Breast epithelium (tissue), 4 donors: ENCODE data around the gene SIX5. TPM values are rescaled to one million over a fixed set of nuclear protein-coding genes. Genes with fewer than 3 reads are reported as not detected.
A peak's percentile ranks its signal among the peaks of the same experiment; 100 is the strongest.

ENCODE experiments used
- DNase-seq, 2 donors: peaks; one replicate each; pipeline ENCODE4 v3.0.0-alpha.2; 2019; ENCODE audit warnings: low spot score in 2 of 2
- H3K27ac ChIP-seq, 2 donors: fragments of 200-600 bp; sonication (generic) in 1 of 2; one replicate each; pipeline ENCODE4 v1.5.1; 2016 to 2019; ENCODE audit warnings: mild to moderate bottlenecking in 1 of 2
- H3K27me3 ChIP-seq, 2 donors: fragments of 200-600 bp; sonication (generic) in 1 of 2; one replicate each; pipeline versions ENCODE4 v1.5.1 to v1.6.0; 2017 to 2019; ENCODE audit warnings: control low read depth in 1 of 2, mild to moderate bottlenecking in 1 of 2
- H3K36me3 ChIP-seq: fragments of 200-600 bp; one replicate; pipeline ENCODE4 v1.5.1; 2019
- H3K4me1 ChIP-seq, 2 donors: fragments of 200-600 bp; sonication (generic); one replicate each; pipeline ENCODE4 v1.5.1; 2016 to 2019; ENCODE audit warnings: control low read depth in 1 of 2
- H3K4me3 ChIP-seq, 3 donors: fragments of 200-600 bp; sonication (generic); 1 replicate in 2 of 3; 2 replicates in 1 of 3; pipeline ENCODE4 v1.5.1; 2016 to 2019; ENCODE audit warnings: mild to moderate bottlenecking in 3 of 3, moderate library complexity in 2 of 3
- H3K9me3 ChIP-seq, 2 donors: fragments of 200-600 bp; sonication (generic) in 1 of 2; one replicate each; pipeline ENCODE4 v1.5.1; 2016 to 2019; ENCODE audit warnings: control low read depth in 1 of 2
- POLR2A ChIP-seq: fragments of 450-650 bp; IDR thresholded peaks from one replicate; pipeline ENCODE4 v1.6.1; 2016; ENCODE audit warnings: antibody characterized with exemption, mild to moderate bottlenecking, moderate library complexity
- POLR2AphosphoS5 ChIP-seq, 3 donors: sonication (generic); formaldehyde crosslinking; IDR thresholded peaks; one replicate each; pipeline ENCODE4 v1.6.1; 2017; ENCODE audit warnings: antibody characterized with exemption in 3 of 3
- intact Hi-C: fragments of 100-400 bp; cut with DNase I; formaldehyde crosslinking; loops from one replicate; pipeline ENCODE4 v1.15.1; 2023; ENCODE audit warnings: low total_unique reads
- total RNA-seq, 3 donors: library from RNA; depleted of rRNA; stranded (reverse); fragments of >200 nt; gene quantifications; one replicate each; pipeline ENCODE4 v1.1.0, GENCODE V29; 2016
- TF ChIP-seq, protein P1 (sequence below), 3 donors: fragments of 450-650 bp; IDR thresholded peaks; one replicate each; pipeline ENCODE4 v1.5.1; 2016 to 2017; ENCODE audit warnings: antibody characterized with exemption in 3 of 3, mild to moderate bottlenecking in 3 of 3, moderate library complexity in 3 of 3

SIX5 gene
- total RNA-seq, 3 donors from 2014 or later, result 8.6 to 11.8 (median 11.8) TPM

DNA sequence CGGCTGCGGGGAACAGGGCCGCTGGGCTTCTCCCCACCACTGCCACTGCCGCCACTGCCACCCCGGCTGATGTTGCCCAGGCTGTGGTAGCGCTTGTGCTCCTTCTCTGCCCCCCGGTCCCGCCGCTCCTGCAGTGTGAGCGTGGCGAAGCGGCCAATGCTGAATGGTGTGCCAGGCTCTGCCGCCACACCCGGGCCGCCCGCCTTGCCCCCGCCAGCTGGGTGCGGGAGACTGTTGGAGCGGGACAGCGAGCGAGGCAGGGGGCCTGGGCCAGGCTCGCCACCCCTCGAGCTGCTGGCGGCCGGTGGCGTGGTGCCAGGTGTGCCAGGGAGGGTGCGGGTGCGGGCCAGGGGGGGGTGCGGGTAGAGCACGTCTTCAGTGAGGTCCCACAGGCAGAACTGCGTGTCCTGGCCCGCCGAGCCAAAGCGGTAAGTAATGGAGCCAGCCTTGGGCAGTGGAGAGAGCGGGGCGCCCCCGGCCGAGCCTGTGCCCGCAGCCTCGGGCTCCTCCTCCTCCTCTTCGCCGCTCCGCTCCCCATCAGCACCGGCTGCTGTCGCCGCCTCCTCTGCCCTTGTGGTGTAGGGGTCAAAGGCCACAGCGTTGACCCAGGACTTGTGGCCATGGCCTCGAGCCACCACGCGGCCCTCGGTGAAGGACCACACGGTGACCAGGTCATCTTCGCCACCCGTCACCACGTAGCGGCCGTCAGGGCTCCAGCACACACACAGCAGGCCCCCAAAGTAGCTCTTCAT lies 16.9 kb upstream of the SIX5 start:
- Histone ChIP-seq H3K4me1 (peaks cover 20 to 25% of the 10 kb centered on the region in 2 donors), H3K9me3 (no peaks in the 10 kb centered on the region), H3K36me3 (peaks cover 6% of the 10 kb centered on the region), H3K27ac (peak overlapping the region in 1 of 2 donors; percentile 92), H3K4me3 (no peak overlapping the region), H3K27me3 (no peaks in the 10 kb centered on the region)
- intact Hi-C loops, result no loop called here
- no peak for DNase-seq
- no peak for TF ChIP-seq POLR2A
- TF ChIP-seq POLR2AphosphoS5 (IDR thresholded peaks at IDR 0.05), result no peak
- TF ChIP-seq, protein P1, sequence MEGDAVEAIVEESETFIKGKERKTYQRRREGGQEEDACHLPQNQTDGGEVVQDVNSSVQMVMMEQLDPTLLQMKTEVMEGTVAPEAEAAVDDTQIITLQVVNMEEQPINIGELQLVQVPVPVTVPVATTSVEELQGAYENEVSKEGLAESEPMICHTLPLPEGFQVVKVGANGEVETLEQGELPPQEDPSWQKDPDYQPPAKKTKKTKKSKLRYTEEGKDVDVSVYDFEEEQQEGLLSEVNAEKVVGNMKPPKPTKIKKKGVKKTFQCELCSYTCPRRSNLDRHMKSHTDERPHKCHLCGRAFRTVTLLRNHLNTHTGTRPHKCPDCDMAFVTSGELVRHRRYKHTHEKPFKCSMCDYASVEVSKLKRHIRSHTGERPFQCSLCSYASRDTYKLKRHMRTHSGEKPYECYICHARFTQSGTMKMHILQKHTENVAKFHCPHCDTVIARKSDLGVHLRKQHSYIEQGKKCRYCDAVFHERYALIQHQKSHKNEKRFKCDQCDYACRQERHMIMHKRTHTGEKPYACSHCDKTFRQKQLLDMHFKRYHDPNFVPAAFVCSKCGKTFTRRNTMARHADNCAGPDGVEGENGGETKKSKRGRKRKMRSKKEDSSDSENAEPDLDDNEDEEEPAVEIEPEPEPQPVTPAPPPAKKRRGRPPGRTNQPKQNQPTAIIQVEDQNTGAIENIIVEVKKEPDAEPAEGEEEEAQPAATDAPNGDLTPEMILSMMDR (IDR thresholded peaks at IDR 0.05), result no peak

DNA sequence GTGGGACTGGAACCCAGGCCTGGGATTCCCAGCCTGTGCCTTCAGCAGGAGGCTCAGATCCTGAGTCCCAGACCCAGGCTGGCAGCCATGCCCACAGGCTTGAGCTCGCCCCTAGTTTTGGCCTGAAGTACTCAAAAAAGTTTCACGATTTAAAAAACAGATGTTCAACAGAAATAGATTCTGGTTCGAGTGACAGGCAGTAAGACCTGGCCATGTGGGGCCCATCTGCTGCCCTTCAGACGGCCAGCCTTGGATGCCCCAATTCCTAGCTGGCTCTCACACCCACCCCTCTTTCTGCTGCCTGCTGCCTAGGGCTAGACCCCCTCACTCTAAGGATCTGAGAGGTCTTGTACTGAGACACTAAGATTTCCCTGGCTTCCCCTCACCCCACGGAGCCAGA lies 16.0 kb upstream of the SIX5 start:
- no peaks in the 10 kb centered on the region for H3K27me3 ChIP-seq
- peak overlapping the region; percentile 86 to 92 for H3K27ac ChIP-seq
- intact Hi-C loops, result no loop called here
- TF ChIP-seq POLR2AphosphoS5 (IDR thresholded peaks at IDR 0.05), result no peak
- TF ChIP-seq, protein P1 (IDR thresholded peaks at IDR 0.05), result no peak
- no peak for TF ChIP-seq POLR2A
- H3K9me3 ChIP-seq, result no peaks in the 10 kb centered on the region
- H3K36me3 ChIP-seq, result peaks cover 6% of the 10 kb centered on the region
- no peak for DNase-seq
- peaks cover 22 to 25% of the 10 kb centered on the region in 2 donors for H3K4me1 ChIP-seq
- H3K4me3 ChIP-seq, result no peak overlapping the region

- Histone ChIP-seq H3K36me3 (peaks cover 6% of the 10 kb centered on the region), H3K9me3 (no peaks in the 10 kb centered on the region), H3K4me3 (peak overlapping the region in 1 of 3 donors; percentile 68), H3K27ac (peak overlapping the region; percentile 86 to 92), H3K4me1 (peaks cover 22 to 25% of the 10 kb centered on the region in 2 donors), H3K27me3 (no peaks in the 10 kb centered on the region)
- intact Hi-C loops, result no loop called here
- DNase-seq, result no peak
- TF ChIP-seq POLR2A (no peak), POLR2AphosphoS5 (IDR thresholded peaks at IDR 0.05) (no peak)
- TF ChIP-seq, protein P1 (IDR thresholded peaks at IDR 0.05), result no peak
Observed at GRCh38 chr19:45784096-45784495, 15.0 kb upstream of the SIX5 start.

GRCh38 chr19:45782820-45783785 lies 14.1 kb upstream of the SIX5 start:
- H3K27ac ChIP-seq, result peak overlapping the region; percentile 86 to 92
- H3K4me1 ChIP-seq, result peaks cover 22 to 25% of the 10 kb centered on the region in 2 donors
- peak overlapping the region; percentile 55 to 68 (median 60) for H3K4me3 ChIP-seq
- peaks cover 6% of the 10 kb centered on the region for H3K36me3 ChIP-seq
- H3K9me3 ChIP-seq, result no peaks in the 10 kb centered on the region
- intact Hi-C loops, result no loop called here
- peak in 1 of 2 donors; percentile 75 for DNase-seq
- TF ChIP-seq POLR2A (no peak), POLR2AphosphoS5 (IDR thresholded peaks at IDR 0.05) (peak in 2 of 3 donors; percentile 13 to 48)
- TF ChIP-seq, protein P1 (IDR thresholded peaks at IDR 0.05), result no peak
- H3K27me3 ChIP-seq, result no peaks in the 10 kb centered on the region
